CD4-positive, alpha-beta T cell (primary cell): ENCODE results near the gene RXRA. TPM values are rescaled to one million over a fixed set of nuclear protein-coding genes. Genes with fewer than 3 reads are reported as not detected.
A peak's percentile ranks its signal among the peaks of the same experiment; 100 is the strongest.

Source experiments
- ATAC-seq: fragments of 200-7000 bp; cut with Tn5 transposase; one replicate; pipeline ENCODE4 v1.10.0; 2022; ENCODE audit warnings: mild to moderate bottlenecking; ENCODE audit not compliant: poor library complexity
- CTCF ChIA-PET: fragments of 350-600 bp; sonication (Branson Sonifier 250); formaldehyde crosslinking; loops from one replicate; lab custom pipeline; 2021; ENCODE audit warnings: antibody characterized with exemption, inconsistent platforms; lab: Charles Lee
- POLR2A ChIA-PET: fragments of 350-600 bp; sonication (Branson Sonifier 250); formaldehyde crosslinking; loops from one replicate; lab custom pipeline; 2021; ENCODE audit warnings: antibody characterized with exemption, inconsistent platforms; lab: Charles Lee
- DNase-seq, 14 experiments: peaks; one replicate each; pipeline ENCODE4 v3.0.0-alpha.2; 2013 to 2020; ENCODE audit warnings: mixed read lengths in 2 of 14
- H3K27ac ChIP-seq, 2 donors: one replicate each; pipeline versions ENCODE4 v1.5.1 to v1.7.0; 2013; ENCODE audit warnings: low read length in 2 of 2, low read depth in 1 of 2, mild to moderate bottlenecking in 1 of 2
- H3K27me3 ChIP-seq, 2 experiments: 1 replicate in 1 of 2; 2 replicates in 1 of 2; pipeline versions ENCODE4 v1.6.1 to v1.7.0; 2013; ENCODE audit warnings: low read length in 2 of 2, control low read depth in 1 of 2, mild to moderate bottlenecking in 1 of 2, moderate library complexity in 1 of 2; ENCODE audit not compliant: insufficient read depth in 2 of 2, control insufficient read depth in 1 of 2
- H3K36me3 ChIP-seq: one replicate; pipeline ENCODE4 v1.6.1; 2013; ENCODE audit warnings: low read length, control low read depth; ENCODE audit not compliant: insufficient read depth
- H3K4me1 ChIP-seq: one replicate; pipeline ENCODE4 v1.6.1; 2013; ENCODE audit warnings: low read length, control low read depth; ENCODE audit not compliant: insufficient read depth
- H3K4me3 ChIP-seq: one replicate; pipeline ENCODE4 v1.5.1; 2013; ENCODE audit warnings: mild to moderate bottlenecking, low read length, moderate library complexity
- H3K9me3 ChIP-seq, 2 experiments: 1 replicate in 1 of 2; 2 replicates in 1 of 2; pipeline versions ENCODE4 v1.6.1 to v1.7.0; 2013; ENCODE audit warnings: low read length in 2 of 2, mild to moderate bottlenecking in 2 of 2, control low read depth in 1 of 2, moderate library complexity in 1 of 2; ENCODE audit not compliant: control insufficient read depth in 1 of 2, insufficient read depth in 1 of 2
- H3K27ac Mint-ChIP-seq: one replicate; pipeline ENCODE4 v1.8.0; 2020; ENCODE audit warnings: mixed read lengths
- H3K27me3 Mint-ChIP-seq: one replicate; pipeline ENCODE4 v1.8.0; 2021; ENCODE audit warnings: mixed read lengths
- H3K36me3 Mint-ChIP-seq: one replicate; pipeline ENCODE4 v1.8.0; 2021; ENCODE audit warnings: low read depth, mixed read lengths
- H3K4me1 Mint-ChIP-seq: one replicate; pipeline ENCODE4 v1.8.0; 2021; ENCODE audit warnings: low read depth, mixed read lengths
- H3K4me3 Mint-ChIP-seq: one replicate; pipeline ENCODE4 v1.8.0; 2020; ENCODE audit warnings: mild to moderate bottlenecking, mixed read lengths
- H3K9me3 Mint-ChIP-seq: one replicate; pipeline ENCODE4 v1.8.0; 2020; ENCODE audit warnings: mixed read lengths
- intact Hi-C, 2 experiments: fragments of 100-400 bp; cut with DNase I in 1 of 2; cut with micrococcal nuclease in 1 of 2; formaldehyde crosslinking; loops; one replicate each; pipeline versions ENCODE4 v1.15.1 to v1.9.0; 2023 to 2025; cut with DNase I, micrococcal nuclease
- total RNA-seq, 174 experiments: library from RNA in 2 of 174; stranded (reverse) in 2 of 174; gene quantifications; one replicate each; pipeline ENCODE4 v1.2.3 and lab custom pipeline; 2021 to 2026
- TF ChIP-seq, protein P1 (sequence below): fragments of 200-600 bp; IDR thresholded peaks from one replicate; pipeline ENCODE4 v1.8.0; 2022; ENCODE audit warnings: antibody characterized with exemption, mild to moderate bottlenecking

RXRA gene
- total RNA-seq, 2 experiments from 2014 or later: 7.3 to 8.4 TPM

DNA sequence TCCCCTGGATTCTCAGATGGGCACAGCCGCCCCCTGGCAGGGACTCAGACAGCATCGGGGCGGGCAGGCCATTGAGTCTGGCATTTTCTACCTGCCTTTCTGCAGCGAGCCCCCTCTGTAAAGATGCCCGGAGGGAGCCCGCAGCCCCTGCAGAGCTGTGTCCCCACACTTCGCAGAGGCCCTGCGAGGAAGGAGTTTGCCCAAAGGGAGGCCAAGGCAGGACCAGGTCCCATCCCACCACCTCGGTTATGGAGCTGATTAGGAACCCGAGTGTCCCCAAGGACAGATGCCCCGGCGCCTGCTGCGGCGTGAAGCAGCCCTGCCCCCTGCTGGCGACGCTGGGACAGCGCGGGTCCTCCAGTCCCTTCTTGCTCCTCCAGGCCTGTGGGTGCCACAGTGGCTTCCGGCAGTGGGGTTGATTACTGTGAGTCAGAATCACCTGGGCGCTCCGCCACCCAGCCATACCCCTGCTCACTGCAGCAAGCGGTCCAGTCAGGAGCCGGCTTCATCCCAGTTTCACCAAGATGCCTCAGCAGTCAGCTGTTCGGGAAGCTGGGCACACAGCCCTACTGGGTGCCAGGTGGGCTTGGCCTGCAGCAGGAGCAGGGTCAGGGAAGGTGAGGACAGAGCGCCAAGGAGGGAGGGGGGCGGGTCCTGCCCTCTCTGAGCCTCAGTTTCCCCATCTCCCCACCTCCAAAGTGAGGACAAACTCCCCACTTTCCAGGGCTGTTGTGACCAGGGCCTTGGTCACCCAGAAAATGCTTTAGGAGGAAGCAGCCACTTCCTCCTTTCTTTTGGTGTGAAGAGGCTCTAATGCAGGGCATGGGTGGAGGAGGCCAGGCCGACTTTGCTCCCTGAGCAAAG, 117.2 kb downstream of the RXRA start:
- ChIA-PET POLR2A (interaction anchor here (0.7 to 2.0 kb wide), 6 partner anchors 13 to 307 kb away, joined by 3 to 8 read pairs (median 4); partner anchors contain the start of gene WDR5), CTCF (interaction anchor here (0.6 to 1.8 kb wide), 9 partner anchors 13 to 280 kb away, joined by 3 to 16 read pairs (median 4); partner anchors contain the start of gene RNU6ATAC)
- H3K4me3 Mint-ChIP-seq: no peak overlapping the region
- Histone ChIP-seq H3K4me3 (no peak overlapping the region), H3K4me1 (peaks cover 25% of the 10 kb centered on the region), H3K27ac (no peak overlapping the region), H3K9me3 (peaks cover under 1 to 9% of the 10 kb centered on the region in 2 experiments), H3K36me3 (no peaks in the 10 kb centered on the region), H3K27me3 (peaks cover 6 to 9% of the 10 kb centered on the region in 2 experiments)
- TF ChIP-seq, protein P1, sequence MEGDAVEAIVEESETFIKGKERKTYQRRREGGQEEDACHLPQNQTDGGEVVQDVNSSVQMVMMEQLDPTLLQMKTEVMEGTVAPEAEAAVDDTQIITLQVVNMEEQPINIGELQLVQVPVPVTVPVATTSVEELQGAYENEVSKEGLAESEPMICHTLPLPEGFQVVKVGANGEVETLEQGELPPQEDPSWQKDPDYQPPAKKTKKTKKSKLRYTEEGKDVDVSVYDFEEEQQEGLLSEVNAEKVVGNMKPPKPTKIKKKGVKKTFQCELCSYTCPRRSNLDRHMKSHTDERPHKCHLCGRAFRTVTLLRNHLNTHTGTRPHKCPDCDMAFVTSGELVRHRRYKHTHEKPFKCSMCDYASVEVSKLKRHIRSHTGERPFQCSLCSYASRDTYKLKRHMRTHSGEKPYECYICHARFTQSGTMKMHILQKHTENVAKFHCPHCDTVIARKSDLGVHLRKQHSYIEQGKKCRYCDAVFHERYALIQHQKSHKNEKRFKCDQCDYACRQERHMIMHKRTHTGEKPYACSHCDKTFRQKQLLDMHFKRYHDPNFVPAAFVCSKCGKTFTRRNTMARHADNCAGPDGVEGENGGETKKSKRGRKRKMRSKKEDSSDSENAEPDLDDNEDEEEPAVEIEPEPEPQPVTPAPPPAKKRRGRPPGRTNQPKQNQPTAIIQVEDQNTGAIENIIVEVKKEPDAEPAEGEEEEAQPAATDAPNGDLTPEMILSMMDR: peak; percentile 91
- intact Hi-C loops: loop anchor here (1.0 to 5.0 kb wide), 4 partner anchors 51 to 273 kb away; no protein-coding TSS in a partner anchor
- H3K27me3 Mint-ChIP-seq: peaks cover 5% of the 10 kb centered on the region
- H3K9me3 Mint-ChIP-seq: no peaks in the 10 kb centered on the region
- DNase-seq (peak; percentile 76 to 94 (median 86)), ATAC-seq (peak; percentile 100)
- peak overlapping the region; percentile 80 for H3K27ac Mint-ChIP-seq
- H3K36me3 Mint-ChIP-seq: no peaks in the 10 kb centered on the region
- peaks cover 25% of the 10 kb centered on the region for H3K4me1 Mint-ChIP-seq

DNA sequence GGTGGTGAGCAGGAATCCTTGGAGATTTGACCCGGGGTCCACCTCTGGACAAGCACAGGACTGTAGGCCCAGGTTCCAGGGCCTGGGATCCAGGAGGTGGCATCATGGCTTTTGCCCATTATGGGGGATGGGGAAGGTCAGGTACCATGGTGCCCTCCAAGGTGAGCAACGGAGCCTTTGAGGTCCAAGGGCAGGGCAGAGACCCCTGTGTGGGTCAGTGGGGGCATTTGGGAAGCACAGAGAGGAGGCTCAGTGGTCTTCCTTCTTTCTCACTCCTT, 117.7 kb downstream of the RXRA start:
- no peak overlapping the region for H3K4me3 Mint-ChIP-seq
- H3K27me3 ChIP-seq: peaks cover 6 to 9% of the 10 kb centered on the region in 2 experiments
- peaks cover 5 to 14% of the 10 kb centered on the region in 2 experiments for H3K9me3 ChIP-seq
- H3K27ac ChIP-seq: no peak overlapping the region
- peaks cover 5% of the 10 kb centered on the region for H3K27me3 Mint-ChIP-seq
- TF ChIP-seq, protein P1: no peak
- intact Hi-C loops: loop anchor here in 1 of 2 experiments (5.0 kb wide), 1 partner anchor 52 kb away; no protein-coding TSS in a partner anchor
- ATAC-seq (no peak), DNase-seq (no peak)
- H3K27ac Mint-ChIP-seq: peak overlapping the region; percentile 80
- H3K36me3 Mint-ChIP-seq: no peaks in the 10 kb centered on the region
- H3K4me1 ChIP-seq: peaks cover 25% of the 10 kb centered on the region
- H3K4me3 ChIP-seq: no peak overlapping the region
- H3K9me3 Mint-ChIP-seq: no peaks in the 10 kb centered on the region
- H3K4me1 Mint-ChIP-seq: peaks cover 25% of the 10 kb centered on the region
- no peaks in the 10 kb centered on the region for H3K36me3 ChIP-seq
- ChIA-PET POLR2A (interaction anchor here (0.7 to 2.0 kb wide), 3 partner anchors 12 to 279 kb away, joined by 3 to 8 read pairs (median 3); no protein-coding TSS in a partner anchor), CTCF (interaction anchor here (0.6 to 1.8 kb wide), 7 partner anchors 37 to 280 kb away, joined by 3 to 16 read pairs (median 7); partner anchors contain the start of gene RNU6ATAC)

DNA sequence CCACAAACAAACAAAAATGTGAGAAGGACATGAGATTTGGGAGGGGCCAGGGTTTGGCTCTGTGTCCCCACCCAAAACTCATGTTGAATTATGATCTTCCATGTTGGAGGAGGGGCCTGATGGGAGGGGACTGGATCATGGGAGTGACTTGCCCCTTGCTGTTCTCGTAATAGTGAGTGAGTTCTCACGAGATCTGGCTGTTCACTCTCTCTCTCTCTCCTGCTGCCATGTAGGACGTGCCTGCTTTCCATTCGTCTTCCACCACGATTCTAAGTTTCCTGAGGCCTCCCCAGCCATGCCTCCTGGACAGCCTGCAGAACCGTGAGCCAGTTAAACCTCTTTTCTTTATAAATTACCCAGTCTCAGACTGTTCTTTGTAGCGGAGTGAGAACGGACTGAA, 118.7 kb downstream of the RXRA start:
- TF ChIP-seq, protein P1: no peak

More for the DNA sequence above, 118.7 kb downstream of the RXRA start:
- Histone ChIP-seq H3K4me1 (peaks cover 33% of the 10 kb centered on the region), H3K27me3 (peaks cover 6 to 9% of the 10 kb centered on the region in 2 experiments), H3K4me3 (no peak overlapping the region), H3K9me3 (peaks cover 5 to 16% of the 10 kb centered on the region in 2 experiments), H3K36me3 (no peaks in the 10 kb centered on the region), H3K27ac (no peak overlapping the region)
- H3K9me3 Mint-ChIP-seq: peaks cover 3% of the 10 kb centered on the region
- H3K4me1 Mint-ChIP-seq: peaks cover 31% of the 10 kb centered on the region
- no peak overlapping the region for H3K27ac Mint-ChIP-seq
- CTCF ChIA-PET: interaction anchor here (1.3 kb wide), 1 partner anchor 274 kb away, joined by 3 read pairs; no protein-coding TSS in a partner anchor
- ATAC-seq: no peak
- DNase-seq: no peak
- H3K36me3 Mint-ChIP-seq: no peaks in the 10 kb centered on the region
- H3K4me3 Mint-ChIP-seq: no peak overlapping the region
- POLR2A ChIA-PET: no interaction called here
- H3K27me3 Mint-ChIP-seq: peaks cover 5% of the 10 kb centered on the region
- intact Hi-C loops: loop anchor here in 1 of 2 experiments (5.0 kb wide), 3 partner anchors 53 to 897 kb away; partner anchors contain the start of gene COL5A1
